OCI-M1 (cell line): Measurements from ENCODE around the gene PLP1.
"Not testable (repeated sequence)": the region's sequence is repeated elsewhere in the genome, so short reads cannot be mapped to it uniquely, and the experiment has no call there.

ENCODE experiments used
- DNase-seq: peaks from one replicate; lab custom pipeline; 2025; lab: John Stamatoyannopoulos, UW

Gene PLP1, protein sequence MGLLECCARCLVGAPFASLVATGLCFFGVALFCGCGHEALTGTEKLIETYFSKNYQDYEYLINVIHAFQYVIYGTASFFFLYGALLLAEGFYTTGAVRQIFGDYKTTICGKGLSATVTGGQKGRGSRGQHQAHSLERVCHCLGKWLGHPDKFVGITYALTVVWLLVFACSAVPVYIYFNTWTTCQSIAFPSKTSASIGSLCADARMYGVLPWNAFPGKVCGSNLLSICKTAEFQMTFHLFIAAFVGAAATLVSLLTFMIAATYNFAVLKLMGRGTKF

DNA sequence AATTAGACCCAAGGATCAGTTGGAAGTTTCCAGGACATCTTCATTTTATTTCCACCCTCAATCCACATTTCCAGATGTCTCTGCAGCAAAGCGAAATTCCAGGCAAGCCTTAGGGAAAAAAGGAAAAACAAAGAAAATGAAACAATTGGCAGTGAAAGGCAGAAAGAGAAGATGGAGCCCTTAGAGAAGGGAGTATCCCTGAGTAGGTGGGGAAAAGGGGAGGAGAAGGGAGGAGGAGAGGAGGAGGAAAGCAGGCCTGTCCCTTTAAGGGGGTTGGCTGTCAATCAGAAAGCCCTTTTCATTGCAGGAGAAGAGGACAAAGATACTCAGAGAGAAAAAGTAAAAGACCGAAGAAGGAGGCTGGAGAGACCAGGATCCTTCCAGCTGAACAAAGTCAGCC lies at the start of gene PLP1:
Gene PLP1 (plus strand): TSS at position 295 of the 400 bp plus-strand sequence. CDS start 156 bp downstream, outside the sequence.
- DNase-seq = no peak

- DNase-seq = no peak
These were observed 49.5 kb upstream of the PLP1 start for GRCh38 chrX:103727115-103727514.

GRCh38 chrX:103729015-103729414 lies 47.6 kb upstream of the PLP1 start:
- DNase-seq = no peak

DNA sequence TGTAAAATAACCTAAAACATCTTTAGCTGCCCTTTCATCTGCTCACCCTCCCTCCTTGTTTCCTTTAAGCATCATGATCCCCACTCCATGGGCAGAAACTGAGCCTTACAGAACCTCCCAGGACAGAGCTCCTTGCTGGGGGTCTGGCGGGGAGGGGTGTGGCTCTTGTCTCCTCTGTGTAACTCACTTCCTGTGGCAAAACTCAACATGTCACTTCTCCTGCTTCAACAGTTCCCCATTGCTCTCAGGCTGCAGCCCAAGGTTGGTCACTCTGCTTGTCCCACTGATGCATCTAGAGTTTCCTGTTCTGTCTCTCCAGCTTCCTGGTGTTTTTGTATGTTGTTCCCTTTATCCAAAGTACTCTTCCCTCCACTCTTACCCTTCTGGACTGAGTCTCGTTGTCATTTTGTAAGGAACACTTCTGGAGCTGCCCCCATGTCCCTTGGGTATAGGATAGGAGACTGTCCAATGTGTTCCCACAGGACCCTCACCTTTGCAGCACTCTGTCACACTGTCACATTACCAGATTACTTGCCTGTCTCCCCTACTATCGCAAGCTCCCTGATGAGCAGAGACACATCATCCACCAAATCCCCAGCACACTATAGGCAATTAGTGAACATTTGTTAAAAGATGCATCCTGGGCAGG lies 46.4 kb upstream of the PLP1 start:
- peak; percentile 0 for DNase-seq

DNA sequence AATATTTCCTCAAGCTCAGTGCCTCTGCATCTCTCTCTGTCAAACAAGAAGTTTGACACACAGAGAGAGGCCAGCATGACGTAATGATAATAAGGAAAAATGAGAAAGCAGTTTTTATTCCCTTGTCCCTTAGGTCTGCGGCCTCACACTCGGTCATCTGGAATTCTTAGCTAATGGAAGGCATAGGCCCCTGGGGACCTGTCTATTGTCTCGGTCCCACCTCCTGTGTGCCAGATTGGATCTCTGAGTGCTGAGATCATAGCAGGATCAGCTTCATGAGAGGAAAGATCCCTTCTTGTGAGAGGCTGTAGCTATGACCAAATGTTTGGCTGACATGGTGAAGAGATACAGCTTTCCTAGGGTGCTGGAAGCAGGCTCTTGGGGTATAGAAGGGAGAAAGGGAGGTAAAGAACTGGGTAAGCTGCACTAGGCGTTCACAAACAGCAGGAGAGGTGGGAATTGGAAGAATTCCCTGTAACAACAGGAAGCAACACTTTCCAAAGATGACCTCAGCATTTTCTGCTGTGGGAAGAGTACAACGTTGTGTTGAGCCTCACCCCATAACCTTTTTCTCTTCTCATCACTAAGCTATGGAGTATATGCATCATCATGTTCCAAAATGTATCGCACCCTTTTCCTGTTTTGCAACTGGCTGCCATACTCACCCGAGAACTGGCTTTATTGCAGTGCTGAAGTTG lies 45.7 kb upstream of the PLP1 start:
- no peak for DNase-seq

GRCh38 chrX:103733017-103733416 lies 43.6 kb upstream of the PLP1 start:
- no peak for DNase-seq

DNA sequence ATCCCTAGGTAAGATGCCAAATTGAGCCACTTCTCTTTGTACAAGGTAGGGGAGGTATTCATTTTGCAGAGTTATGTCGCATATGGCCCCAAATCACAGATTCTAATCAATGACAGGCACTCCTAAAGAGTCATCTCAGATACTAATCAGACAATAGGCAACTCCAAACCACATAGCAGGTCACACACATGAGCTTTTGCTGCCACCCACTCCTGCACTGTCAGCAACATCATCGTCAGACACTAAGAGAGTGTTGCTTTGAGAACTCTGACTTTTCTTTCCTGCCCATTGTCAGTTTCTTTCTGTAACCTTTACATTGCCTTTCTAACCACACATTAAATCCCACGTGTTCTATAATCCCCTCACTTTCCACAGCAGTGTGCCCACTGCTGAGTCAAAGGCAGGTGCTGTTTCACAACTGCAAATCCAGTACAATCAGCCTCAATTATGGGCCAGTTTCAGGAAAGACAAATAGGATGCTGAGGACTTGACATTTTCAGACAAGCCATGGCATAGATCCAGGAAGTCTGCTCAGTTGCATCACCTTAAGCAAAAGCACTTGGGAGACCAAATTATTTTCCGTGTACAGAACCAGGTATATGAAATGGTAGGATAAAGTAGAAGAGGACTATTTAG lies 42.4 kb upstream of the PLP1 start:
- DNase-seq = no peak

- DNase-seq = peak; percentile 0
These were observed 38.9 kb upstream of the PLP1 start for GRCh38 chrX:103737696-103738095.

DNA sequence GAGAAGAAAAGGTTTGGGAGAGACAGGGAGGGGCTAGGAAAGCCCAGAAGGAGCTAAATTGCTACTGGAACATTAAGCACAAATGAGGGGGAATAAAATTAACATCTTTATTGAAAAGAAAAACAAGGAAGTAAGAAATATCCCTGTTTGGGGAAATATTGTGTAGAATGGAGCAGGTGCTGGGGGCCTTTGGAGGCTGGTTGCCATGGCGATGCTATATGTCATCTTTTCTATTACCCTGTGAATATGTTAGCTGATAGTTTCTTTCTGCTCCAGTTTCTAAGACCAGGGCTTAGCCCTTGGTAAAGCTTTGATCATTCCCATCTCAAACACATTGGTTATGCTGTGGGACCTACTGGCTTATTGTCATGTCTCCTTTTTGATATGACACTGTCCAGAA lies 37.2 kb upstream of the PLP1 start:
- DNase-seq = no peak

- DNase-seq = no peak
These were observed 34.8 kb upstream of the PLP1 start for GRCh38 chrX:103741879-103742278.

- no peak for DNase-seq
These were observed 34.3 kb upstream of the PLP1 start for GRCh38 chrX:103742339-103742738.

GRCh38 chrX:103747163-103747562 lies 29.5 kb upstream of the PLP1 start:
- DNase-seq = no peak

GRCh38 chrX:103754401-103754800 lies 22.2 kb upstream of the PLP1 start:
- DNase-seq = no peak

- DNase-seq = no peak
These were observed 19.9 kb upstream of the PLP1 start for GRCh38 chrX:103756736-103757135.

GRCh38 chrX:103758555-103758954 lies 18.1 kb upstream of the PLP1 start:
- DNase-seq = no peak

DNA sequence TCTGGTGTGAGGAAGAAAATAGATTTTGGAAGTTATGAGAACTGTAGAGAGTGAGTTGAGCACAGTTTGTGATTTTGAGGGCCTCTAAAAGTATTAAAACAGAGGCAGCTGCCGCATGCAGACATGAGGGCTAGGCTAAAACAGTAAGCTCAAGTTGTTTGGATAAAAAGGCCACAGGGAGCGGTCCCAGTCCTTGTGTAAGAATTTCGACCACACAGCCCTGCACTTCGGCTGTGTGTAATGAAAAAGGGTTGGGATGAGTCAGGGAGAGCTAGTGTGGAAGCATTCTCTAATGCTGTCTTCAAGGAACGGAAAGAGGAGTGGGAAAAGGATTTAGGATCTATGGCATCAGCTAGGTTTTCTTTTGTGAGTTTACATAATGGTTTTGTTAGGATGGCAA lies 13.1 kb upstream of the PLP1 start:
- DNase-seq = not testable (repeated sequence)

GRCh38 chrX:103766813-103767555 lies 9.7 kb upstream of the PLP1 start:
- DNase-seq = not testable (repeated sequence)

GRCh38 chrX:103773445-103773844 lies 3.2 kb upstream of the PLP1 start:
- no peak for DNase-seq

- no peak for DNase-seq
These were observed 2.5 kb upstream of the PLP1 start for GRCh38 chrX:103774070-103774642.

DNA sequence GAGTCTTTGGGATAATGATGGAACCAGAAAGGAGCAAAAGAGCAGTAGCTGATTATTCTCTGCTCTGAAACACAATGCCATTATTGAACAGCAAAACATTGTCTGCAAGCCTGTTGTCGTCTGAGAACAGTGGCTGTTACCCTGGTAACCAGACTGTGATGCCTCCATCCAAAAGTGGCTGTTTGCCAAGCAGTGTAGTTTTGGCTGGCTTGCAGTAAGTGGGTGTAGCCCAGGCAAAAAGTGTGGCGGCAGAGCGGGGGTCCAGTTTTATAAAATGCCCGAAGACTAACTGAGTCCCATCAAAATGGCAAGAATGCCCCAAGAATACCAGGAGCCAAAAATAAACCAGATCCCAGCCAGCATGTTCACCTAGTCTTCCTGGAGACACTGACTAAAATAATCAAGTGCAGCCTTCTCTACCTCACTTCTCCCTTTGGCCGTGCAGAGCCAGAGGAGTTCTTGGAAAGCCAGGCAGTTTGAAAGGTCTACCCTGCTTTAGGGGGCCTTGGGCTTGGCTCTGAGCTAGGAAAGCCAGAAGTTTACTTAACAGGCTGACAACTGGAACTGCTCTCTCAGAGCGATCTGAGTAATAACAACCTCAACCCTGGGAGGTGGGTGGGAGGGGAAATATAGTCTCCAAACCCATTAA lies 2.6 kb downstream of the PLP1 start:
- DNase-seq = no peak
